Measurements from ENCODE around the gene KIF1C.
"Not testable (repeated sequence)": the region's sequence is repeated elsewhere in the genome, so short reads cannot be mapped to it uniquely, and the experiment has no call there.

Gene KIF1C

GRCh38 chr17:5042157-5043022 lies 44.6 kb downstream of the KIF1C start:
- in situ Hi-C loops (cut with HindIII; ENCODE audit: low sequenced_read_pairs): no loop called here

DNA sequence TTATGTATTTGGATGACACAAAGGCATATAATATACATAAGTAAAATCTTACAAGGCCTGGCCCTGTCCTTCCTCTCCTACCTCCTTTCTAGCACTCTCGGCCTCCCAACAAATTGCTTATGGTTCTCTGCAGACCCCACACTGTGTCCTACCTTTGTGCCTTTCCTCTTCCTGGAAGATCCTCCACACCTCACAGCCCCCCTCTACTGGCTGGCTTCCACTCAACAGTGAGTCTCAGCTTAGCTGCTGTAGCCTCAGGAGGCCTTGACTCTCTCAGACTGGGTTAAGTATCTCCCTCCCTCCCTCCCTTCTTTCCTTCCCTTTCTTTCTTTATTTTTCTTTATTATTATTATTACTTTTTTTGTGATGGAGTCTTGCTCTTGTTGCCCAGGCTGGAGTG lies 45.8 kb downstream of the KIF1C start:
- in situ Hi-C loops (cut with HindIII; ENCODE audit: low sequenced_read_pairs): no loop called here

- in situ Hi-C loops (cut with HindIII; ENCODE audit: low sequenced_read_pairs): no loop called here
These were observed 46.9 kb downstream of the KIF1C start for GRCh38 chr17:5044630-5045029.

GRCh38 chr17:5045496-5045895 lies 47.7 kb downstream of the KIF1C start:
- in situ Hi-C loops (cut with HindIII; ENCODE audit: low sequenced_read_pairs): no loop called here

- in situ Hi-C loops (cut with HindIII; ENCODE audit: low sequenced_read_pairs): no loop called here
These were observed 49.7 kb downstream of the KIF1C start for GRCh38 chr17:5047446-5047845.

- in situ Hi-C loops (cut with HindIII; ENCODE audit: low sequenced_read_pairs): no loop called here
These were observed 51.6 kb downstream of the KIF1C start for GRCh38 chr17:5049314-5049841.

DNA sequence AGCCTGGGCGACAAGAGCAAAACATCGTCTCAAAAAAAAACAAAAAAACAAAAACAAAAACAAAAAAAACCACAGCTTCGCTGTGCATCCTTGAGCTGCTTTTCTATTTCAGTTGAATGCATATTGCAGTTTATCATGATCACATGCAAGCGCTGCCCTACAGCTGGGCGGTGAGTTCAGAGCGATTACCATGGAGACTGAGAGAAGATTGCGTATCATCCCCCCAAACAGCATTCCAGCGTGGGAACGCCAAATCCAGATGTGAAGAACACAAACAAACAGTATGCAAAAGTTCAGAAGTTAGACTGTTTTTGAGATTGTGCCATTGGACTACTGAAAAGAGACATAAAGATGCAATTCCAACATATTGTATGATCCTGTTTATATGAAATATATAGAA lies 52.5 kb downstream of the KIF1C start:
- in situ Hi-C loops (cut with HindIII; ENCODE audit: low sequenced_read_pairs): no loop called here

GRCh38 chr17:5055543-5055942 lies 57.8 kb downstream of the KIF1C start:
- in situ Hi-C loops (cut with HindIII; ENCODE audit: low sequenced_read_pairs): no loop called here

GRCh38 chr17:5065227-5065744 lies 67.5 kb downstream of the KIF1C start:
- in situ Hi-C loops (cut with HindIII; ENCODE audit: low sequenced_read_pairs): no loop called here

- in situ Hi-C loops (cut with HindIII; ENCODE audit: low sequenced_read_pairs): no loop called here
These were observed 70.5 kb downstream of the KIF1C start for GRCh38 chr17:5068236-5068635.

- in situ Hi-C loops (cut with HindIII; ENCODE audit: low sequenced_read_pairs): no loop called here
These were observed 72.0 kb downstream of the KIF1C start for GRCh38 chr17:5069724-5070123.

GRCh38 chr17:5075472-5075871 lies 77.7 kb downstream of the KIF1C start:
- in situ Hi-C loops (cut with HindIII; ENCODE audit: low sequenced_read_pairs): not testable (repeated sequence)

- in situ Hi-C loops (cut with HindIII; ENCODE audit: low sequenced_read_pairs): not testable (repeated sequence)
These were observed 79.5 kb downstream of the KIF1C start for GRCh38 chr17:5077275-5077674.

GRCh38 chr17:5077781-5078105 lies 80.0 kb downstream of the KIF1C start:
- in situ Hi-C loops (cut with HindIII; ENCODE audit: low sequenced_read_pairs): no loop called here
